DND-41 (cell line): ENCODE results near the gene MFNG.

Experiments
- ATAC-seq: fragments of 200-7000 bp; cut with Tn5 transposase; 3 replicates; pipeline ENCODE4 v1.9.1; 2021; ENCODE audit warnings: low read depth; ENCODE audit not compliant: insufficient read depth
- DNase-seq: peaks from one replicate; pipeline ENCODE4 v3.0.0-alpha.2; 2020
- H2AFZ ChIP-seq: 2 replicates; pipeline ENCODE4 v1.6.0; 2012; ENCODE audit warnings: low read depth, low read length
- H3K27ac ChIP-seq: 2 replicates; pipeline ENCODE4 v1.5.1; 2012; ENCODE audit warnings: low read length, inconsistent platforms
- H3K27me3 ChIP-seq: fragments of 200-600 bp; sonication (generic); 2 replicates; pipeline ENCODE4 v1.6.0; 2012; ENCODE audit warnings: low read length, mild to moderate bottlenecking, inconsistent platforms; ENCODE audit not compliant: insufficient read depth, poor library complexity
- H3K36me3 ChIP-seq: 2 replicates; pipeline ENCODE4 v1.5.1; 2012; ENCODE audit warnings: low read length, inconsistent platforms; ENCODE audit not compliant: insufficient read depth
- H3K4me1 ChIP-seq: 2 replicates; pipeline ENCODE4 v1.5.1; 2012; ENCODE audit warnings: mild to moderate bottlenecking, low read length; ENCODE audit not compliant: insufficient read depth
- H3K4me2 ChIP-seq: 2 replicates; pipeline ENCODE4 v1.6.0; 2012; ENCODE audit warnings: mild to moderate bottlenecking, moderate library complexity, low read length, inconsistent platforms; ENCODE audit not compliant: insufficient read depth
- H3K4me3 ChIP-seq, 2 experiments: fragments of 200-600 bp in 1 of 2; shearing (Covaris generic) in 1 of 2; 2 replicates each; pipeline ENCODE4 v1.5.1; 2012 to 2016; ENCODE audit warnings: inconsistent platforms in 2 of 2, low read length in 2 of 2, mild to moderate bottlenecking in 2 of 2, low read depth in 1 of 2, moderate library complexity in 1 of 2
- H3K79me2 ChIP-seq: 2 replicates; pipeline ENCODE4 v1.6.0; 2012; ENCODE audit warnings: low read length, inconsistent platforms; ENCODE audit not compliant: insufficient read depth
- H3K9ac ChIP-seq: 2 replicates; pipeline ENCODE4 v1.6.0; 2012; ENCODE audit warnings: low read depth, mild to moderate bottlenecking, inconsistent platforms, low read length, moderate library complexity
- H3K9me3 ChIP-seq: 2 replicates; pipeline ENCODE4 v1.5.1; 2012; ENCODE audit warnings: low read length, moderate library complexity, mild to moderate bottlenecking, inconsistent platforms; ENCODE audit not compliant: insufficient read depth, severe bottlenecking
- H4K20me1 ChIP-seq: 2 replicates; pipeline ENCODE4 v1.6.0; 2012; ENCODE audit warnings: low read length; ENCODE audit not compliant: insufficient read depth
- CTCF ChIP-seq: IDR thresholded peaks from 2 replicates; pipeline ENCODE4 v1.5.1; 2012; ENCODE audit warnings: borderline replicate concordance, low read length, moderate library complexity, mild to moderate bottlenecking; ENCODE audit not compliant: poor library complexity, severe bottlenecking; ENCODE audit errors: extremely low read depth
- EZH2 ChIP-seq: IDR thresholded peaks from 3 replicates; pipeline ENCODE4 v1.6.1; 2012; ENCODE audit warnings: borderline replicate concordance, low read depth, mild to moderate bottlenecking, moderate library complexity, low read length, inconsistent platforms; ENCODE audit not compliant: severe bottlenecking

The MFNG gene

GRCh38 chr22:37507731-37508130 is 21.5 kb upstream of the MFNG start:
- ATAC-seq, result no peak
- no peaks in the 10 kb centered on the region for H3K4me1 ChIP-seq
- TF ChIP-seq CTCF, result no peak
- no peak for TF ChIP-seq EZH2

DNA sequence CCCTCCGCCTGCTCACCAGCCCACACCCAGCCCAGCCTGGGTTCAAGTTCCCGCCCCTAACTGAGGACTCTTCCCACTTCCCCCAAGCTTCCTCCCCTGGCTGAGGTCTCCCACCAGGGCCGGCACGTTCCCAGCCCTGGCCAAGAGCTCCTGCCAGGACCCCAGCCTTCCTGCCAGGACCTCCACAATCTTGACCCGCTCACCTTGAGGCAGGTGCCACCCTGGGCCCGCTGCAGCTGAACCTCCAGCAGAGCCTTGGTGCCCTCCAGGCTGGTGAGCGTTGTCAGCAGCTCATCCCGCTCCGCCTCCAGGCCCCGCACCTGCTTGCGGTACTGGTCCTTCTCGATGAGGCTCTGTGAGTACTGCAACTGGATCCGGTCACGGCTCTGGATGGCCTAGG is 19.8 kb upstream of the MFNG start:
- no peak for TF ChIP-seq EZH2
- no peak for TF ChIP-seq CTCF
- no peak overlapping the region for H2AFZ ChIP-seq
- ATAC-seq (no peak), DNase-seq (no peak)
- H3K9ac ChIP-seq, result no peak overlapping the region
- no peaks in the 10 kb centered on the region for H3K36me3 ChIP-seq
- H3K4me1 ChIP-seq, result no peaks in the 10 kb centered on the region
- H3K4me2 ChIP-seq, result no peak overlapping the region
- no peaks in the 10 kb centered on the region for H3K27me3 ChIP-seq
- no peaks in the 10 kb centered on the region for H3K9me3 ChIP-seq
- no peak overlapping the region for H3K27ac ChIP-seq
- no peaks in the 10 kb centered on the region for H3K79me2 ChIP-seq
- H4K20me1 ChIP-seq, result peaks cover 3% of the 10 kb centered on the region
- no peak overlapping the region for H3K4me3 ChIP-seq

More at GRCh38 chr22:37507731-37508130, 21.5 kb upstream of the MFNG start:
- DNase-seq, result no peak
- Histone ChIP-seq H2AFZ (no peak overlapping the region), H3K79me2 (no peaks in the 10 kb centered on the region), H3K4me2 (no peak overlapping the region), H3K9me3 (no peaks in the 10 kb centered on the region), H3K36me3 (no peaks in the 10 kb centered on the region), H3K27ac (no peak overlapping the region), H3K27me3 (no peaks in the 10 kb centered on the region), H3K4me3 (no peak overlapping the region), H4K20me1 (peaks cover 3% of the 10 kb centered on the region), H3K9ac (no peak overlapping the region)

DNA sequence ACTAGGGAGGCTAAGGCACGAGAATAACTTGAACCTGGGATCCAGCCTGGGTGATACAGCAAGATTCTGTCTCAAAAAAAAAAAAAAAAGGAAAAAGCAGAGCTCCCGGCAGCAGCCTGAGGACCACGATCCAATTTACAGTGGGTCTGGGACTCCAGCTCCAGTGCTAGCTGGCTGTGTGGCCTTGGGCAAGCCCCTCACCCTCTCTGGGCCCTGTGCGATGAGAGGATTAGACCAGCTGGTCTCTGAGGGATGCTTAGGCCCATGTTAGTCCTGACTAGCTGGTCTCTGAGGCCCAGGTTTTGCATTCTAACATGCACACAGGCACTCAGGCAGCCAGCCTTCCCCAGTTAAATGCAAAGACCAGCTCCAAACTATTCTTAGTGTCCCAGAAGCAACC is 19.4 kb upstream of the MFNG start:
- no peaks in the 10 kb centered on the region for H3K4me1 ChIP-seq
- H3K4me2 ChIP-seq, result no peak overlapping the region
- H3K9ac ChIP-seq, result no peak overlapping the region
- DNase-seq (no peak), ATAC-seq (no peak)
- H3K79me2 ChIP-seq, result no peaks in the 10 kb centered on the region
- no peak overlapping the region for H3K4me3 ChIP-seq
- no peak overlapping the region for H2AFZ ChIP-seq
- TF ChIP-seq EZH2, result no peak
- TF ChIP-seq CTCF, result no peak
- H3K27ac ChIP-seq, result no peak overlapping the region
- no peaks in the 10 kb centered on the region for H3K27me3 ChIP-seq
- H3K9me3 ChIP-seq, result no peaks in the 10 kb centered on the region
- H3K36me3 ChIP-seq, result no peaks in the 10 kb centered on the region
- H4K20me1 ChIP-seq, result peaks cover 3% of the 10 kb centered on the region

GRCh38 chr22:37504964-37505363 is 18.8 kb upstream of the MFNG start:
- Histone ChIP-seq H3K4me3 (no peak overlapping the region), H3K9me3 (no peaks in the 10 kb centered on the region), H3K27me3 (no peaks in the 10 kb centered on the region), H4K20me1 (peaks cover 3% of the 10 kb centered on the region), H3K9ac (no peak overlapping the region), H3K79me2 (no peaks in the 10 kb centered on the region), H2AFZ (no peak overlapping the region), H3K4me2 (no peak overlapping the region), H3K4me1 (no peaks in the 10 kb centered on the region), H3K27ac (no peak overlapping the region), H3K36me3 (no peaks in the 10 kb centered on the region)
- TF ChIP-seq CTCF, result no peak
- no peak for TF ChIP-seq EZH2
- DNase-seq, result no peak
- no peak for ATAC-seq
